Mesenchymal stem cell (in vitro differentiated cells and primary cell): Measurements from ENCODE around the gene PEF1.

ENCODE experiments used
- DNase-seq: peaks from one replicate; pipeline ENCODE4 v3.0.0-alpha.2; 2013
- H2AFZ ChIP-seq: one replicate; pipeline ENCODE4 v1.6.1; 2013; ENCODE audit warnings: low read depth, mild to moderate bottlenecking, control low read depth, inconsistent platforms, low read length, moderate library complexity
- H2AK5ac ChIP-seq: 2 replicates; pipeline ENCODE4 v1.6.1; 2013; ENCODE audit warnings: low read length, moderate library complexity, mild to moderate bottlenecking, inconsistent platforms; ENCODE audit not compliant: severe bottlenecking
- H2BK120ac ChIP-seq: one replicate; pipeline ENCODE4 v1.6.1; 2013; ENCODE audit warnings: low read depth, mild to moderate bottlenecking, inconsistent platforms, low read length, moderate library complexity
- H2BK12ac ChIP-seq, 2 experiments: one replicate each; pipeline ENCODE4 v1.6.1; 2013; ENCODE audit warnings: inconsistent platforms in 2 of 2, low read length in 2 of 2, mild to moderate bottlenecking in 2 of 2, moderate library complexity in 2 of 2, control low read depth in 1 of 2
- H2BK15ac ChIP-seq: one replicate; pipeline ENCODE4 v1.6.1; 2013; ENCODE audit warnings: mild to moderate bottlenecking, low read depth, inconsistent platforms; ENCODE audit not compliant: poor library complexity, severe bottlenecking
- H2BK5ac ChIP-seq: 2 replicates; pipeline ENCODE4 v1.6.1; 2013; ENCODE audit warnings: low read depth, mild to moderate bottlenecking, low read length, control low read depth, inconsistent platforms; ENCODE audit not compliant: poor library complexity, severe bottlenecking
- H3K14ac ChIP-seq, 2 experiments: one replicate each; pipeline ENCODE4 v1.6.1; 2013; ENCODE audit warnings: inconsistent platforms in 2 of 2, low read length in 2 of 2, control low read depth in 1 of 2, mild to moderate bottlenecking in 1 of 2, moderate library complexity in 1 of 2
- H3K18ac ChIP-seq, 2 experiments: one replicate each; pipeline ENCODE4 v1.6.1; 2013; ENCODE audit warnings: inconsistent platforms in 2 of 2, low read length in 2 of 2, control low read depth in 1 of 2, low read depth in 1 of 2, mild to moderate bottlenecking in 1 of 2
- H3K23ac ChIP-seq, 2 experiments: one replicate each; pipeline ENCODE4 v1.6.1; 2013; ENCODE audit warnings: inconsistent platforms in 2 of 2, low read length in 2 of 2, mild to moderate bottlenecking in 2 of 2, moderate library complexity in 2 of 2, control low read depth in 1 of 2
- H3K27ac ChIP-seq: 2 replicates; pipeline ENCODE4 v1.5.1; 2013; ENCODE audit warnings: mild to moderate bottlenecking, moderate library complexity, low read length, control low read depth, inconsistent platforms; ENCODE audit not compliant: poor library complexity, severe bottlenecking
- H3K27me3 ChIP-seq, 2 experiments: 2 replicates each; pipeline versions ENCODE4 v1.6.1 to v1.7.0; 2013; ENCODE audit warnings: low read length in 2 of 2, mild to moderate bottlenecking in 2 of 2, moderate library complexity in 2 of 2, control low read depth in 1 of 2, inconsistent platforms in 1 of 2; ENCODE audit not compliant: control insufficient read depth in 1 of 2, insufficient read depth in 1 of 2
- H3K36me3 ChIP-seq, 2 experiments: 2 replicates each; pipeline versions ENCODE4 v1.6.1 to v1.7.0; 2013; ENCODE audit warnings: low read length in 2 of 2, control low read depth in 1 of 2, inconsistent platforms in 1 of 2, low read depth in 1 of 2, mild to moderate bottlenecking in 1 of 2; ENCODE audit not compliant: insufficient read depth in 2 of 2, control insufficient read depth in 1 of 2
- H3K4ac ChIP-seq, 2 experiments: one replicate each; pipeline ENCODE4 v1.6.1; 2013; ENCODE audit warnings: inconsistent platforms in 2 of 2, low read length in 2 of 2, mild to moderate bottlenecking in 2 of 2, moderate library complexity in 2 of 2, control low read depth in 1 of 2, low read depth in 1 of 2
- H3K4me1 ChIP-seq: 2 replicates; pipeline ENCODE4 v1.6.1; 2013; ENCODE audit warnings: low read depth, low read length, control low read depth; ENCODE audit not compliant: control insufficient read depth, insufficient read depth
- H3K4me2 ChIP-seq: 2 replicates; pipeline ENCODE4 v1.6.1; 2013; ENCODE audit warnings: low read length, mild to moderate bottlenecking, inconsistent platforms; ENCODE audit not compliant: poor library complexity, severe bottlenecking
- H3K4me3 ChIP-seq, 2 experiments: 2 replicates each; pipeline versions ENCODE4 v1.5.1 to v1.7.0; 2013; ENCODE audit warnings: low read length in 2 of 2, mild to moderate bottlenecking in 2 of 2, control low read depth in 1 of 2, low read depth in 1 of 2; ENCODE audit not compliant: insufficient read depth in 1 of 2
- H3K79me1 ChIP-seq: replicated peaks from 2 replicates; pipeline ENCODE4 v1.6.1; 2013; ENCODE audit warnings: mild to moderate bottlenecking, control low read depth, low read length, inconsistent platforms; ENCODE audit not compliant: poor library complexity, severe bottlenecking
- H3K9ac ChIP-seq: 2 replicates; pipeline ENCODE4 v1.7.0; 2013; ENCODE audit warnings: mild to moderate bottlenecking, low read length, moderate library complexity
- H3K9me3 ChIP-seq: 2 replicates; pipeline ENCODE4 v1.7.0; 2013; ENCODE audit warnings: mild to moderate bottlenecking, low read length; ENCODE audit not compliant: control insufficient read depth
- H4K8ac ChIP-seq: one replicate; pipeline ENCODE4 v1.6.1; 2013; ENCODE audit warnings: inconsistent platforms, mild to moderate bottlenecking, low read length, moderate library complexity
- H4K91ac ChIP-seq: one replicate; pipeline ENCODE4 v1.6.1; 2013; ENCODE audit warnings: mild to moderate bottlenecking, low read length, inconsistent platforms
- WGBS: methylation state at CpG from one replicate; pipeline ENCODE4 v1.1.7; 2013; ENCODE audit warnings: mixed read lengths; 5-methylcytosine and 5-hydroxymethylcytosine counted together

PEF1 gene

DNA sequence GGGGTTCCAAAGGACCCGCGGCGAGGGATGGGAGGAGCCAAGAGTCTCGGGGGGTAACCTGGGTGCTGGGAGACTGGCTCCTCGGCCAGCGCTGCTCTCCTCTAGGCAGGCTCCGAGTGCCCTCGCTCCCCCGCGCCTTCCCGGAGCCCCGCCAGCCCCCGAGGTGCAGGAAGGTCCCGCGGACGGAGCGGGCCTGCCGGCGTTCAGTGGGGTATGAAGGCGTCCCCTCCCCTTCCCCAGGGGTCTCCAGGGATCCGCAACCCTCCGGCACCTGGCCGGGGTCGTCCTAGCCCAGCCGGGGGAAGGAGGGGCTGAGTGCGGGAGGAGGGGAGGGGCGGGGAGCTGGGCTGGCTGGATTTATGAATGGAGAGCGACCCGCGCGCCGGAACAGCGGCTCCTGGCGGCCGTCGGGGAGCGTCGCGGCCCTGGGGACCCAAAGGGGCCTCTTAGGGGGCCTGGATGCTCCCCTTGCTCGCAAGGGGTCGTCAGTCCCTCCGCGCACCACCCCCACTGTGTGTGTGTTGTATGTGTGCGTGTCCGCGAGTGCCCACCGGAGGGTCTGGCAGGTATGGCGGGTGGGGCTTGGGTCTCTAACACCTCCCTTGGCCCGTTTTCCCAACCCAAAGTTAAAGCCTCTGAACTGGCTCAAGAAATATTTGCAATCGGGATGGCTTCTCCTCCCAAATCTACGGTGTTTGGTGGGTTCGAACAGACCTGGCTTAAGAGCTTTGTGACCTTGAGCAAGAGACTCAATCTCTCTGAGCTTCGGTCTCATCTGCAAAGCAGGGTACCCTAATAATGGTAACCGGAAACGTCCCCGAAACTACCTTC is 26.5 kb downstream of the PEF1 start:
- no peak overlapping the region for H4K91ac ChIP-seq
- H4K8ac ChIP-seq: no peak overlapping the region
- peak overlapping the region; percentile 18 for H2BK15ac ChIP-seq
- peak overlapping the region in 1 of 2 experiments; percentile 56 for H3K14ac ChIP-seq
- no peak overlapping the region for H2AK5ac ChIP-seq
- H2AFZ ChIP-seq: no peak overlapping the region
- H3K27ac ChIP-seq: no peak overlapping the region
- peaks cover 31 to 34% of the 10 kb centered on the region in 2 experiments for H3K27me3 ChIP-seq
- peaks cover 20% of the 10 kb centered on the region for H3K4me1 ChIP-seq
- no peaks in the 10 kb centered on the region for H3K79me1 ChIP-seq
- H3K18ac ChIP-seq: no peak overlapping the region
- no peak overlapping the region for H3K4ac ChIP-seq
- no peak overlapping the region for H3K23ac ChIP-seq
- H2BK5ac ChIP-seq: no peak overlapping the region
- no peak overlapping the region for H2BK120ac ChIP-seq
- H3K4me2 ChIP-seq: peak overlapping the region; percentile 92
- H3K36me3 ChIP-seq: peaks cover 0 to 5% of the 10 kb centered on the region in 2 experiments
- peak; percentile 50 for DNase-seq
- peak overlapping the region; percentile 49 for H3K9ac ChIP-seq
- no peaks in the 10 kb centered on the region for H3K9me3 ChIP-seq
- H3K4me3 ChIP-seq: peak overlapping the region; percentile 56 to 72
- 14% methylated on average over 47 of the region's 56 CpGs for WGBS
- peak overlapping the region in 1 of 2 experiments; percentile 55 for H2BK12ac ChIP-seq

DNA sequence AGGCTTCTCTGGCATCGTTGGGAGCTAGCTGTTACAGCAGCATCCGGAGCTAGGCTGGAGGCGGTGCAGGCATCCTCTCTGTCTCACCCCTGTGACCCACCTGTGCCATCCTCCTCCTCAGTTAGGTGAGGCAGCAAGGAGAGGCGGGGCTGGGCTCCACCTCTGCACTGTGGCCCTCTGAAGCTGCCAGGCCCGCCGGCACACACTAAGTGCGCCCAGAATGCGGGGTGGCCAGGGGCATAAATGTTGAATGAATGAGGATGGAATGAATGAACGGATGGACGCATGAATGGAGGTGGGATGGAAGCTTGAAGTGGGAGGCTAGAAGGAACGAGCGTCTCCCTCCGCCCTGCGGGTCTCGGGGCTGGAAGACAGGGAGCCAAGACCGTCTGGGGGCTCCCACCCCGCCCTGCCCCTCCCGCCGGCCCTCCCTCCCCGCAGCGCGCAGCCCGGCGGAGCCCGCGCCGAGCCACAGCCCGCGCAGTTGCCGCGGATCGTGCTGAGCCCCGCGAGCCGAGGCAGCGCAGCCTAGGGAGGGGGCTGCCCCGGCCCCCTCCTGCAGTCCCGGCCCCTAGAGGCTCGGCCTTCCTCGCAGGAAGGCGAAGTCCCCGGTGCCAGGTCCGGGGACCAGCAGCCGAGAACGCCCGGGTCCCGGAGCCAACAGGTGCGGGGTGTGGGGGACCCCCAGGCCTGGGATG is 27.3 kb downstream of the PEF1 start, which contains the start of gene HCRTR1:
HCRTR1 (plus strand) TSS at position 472 of the 698 bp plus-strand sequence. CDS start 1,504 bp downstream, outside the sequence.
- H3K79me1 ChIP-seq: no peaks in the 10 kb centered on the region
- H2AK5ac ChIP-seq: no peak within 1 kb of the TSS
- H3K36me3 ChIP-seq: peaks cover 0 to 5% of the 10 kb centered on the region in 2 experiments
- H3K4me3 ChIP-seq: peak within 1 kb of the TSS; percentile 56 to 72
- no peak within 1 kb of the TSS for H2BK5ac ChIP-seq
- H4K8ac ChIP-seq: no peak within 1 kb of the TSS
- peak within 1 kb of the TSS in 1 of 2 experiments; percentile 56 for H3K14ac ChIP-seq
- H3K4ac ChIP-seq: no peak within 1 kb of the TSS
- H2AFZ ChIP-seq: no peak within 1 kb of the TSS
- H2BK12ac ChIP-seq: peak within 1 kb of the TSS in 1 of 2 experiments; percentile 55
- no peak for DNase-seq
- no peak within 1 kb of the TSS for H4K91ac ChIP-seq
- H3K23ac ChIP-seq: no peak within 1 kb of the TSS
- H3K27ac ChIP-seq: no peak within 1 kb of the TSS
- H2BK120ac ChIP-seq: no peak within 1 kb of the TSS
- peaks cover 20% of the 10 kb centered on the region for H3K4me1 ChIP-seq
- peak within 1 kb of the TSS; percentile 92 for H3K4me2 ChIP-seq
- H3K27me3 ChIP-seq: peaks cover 31 to 34% of the 10 kb centered on the region in 2 experiments
- peak within 1 kb of the TSS; percentile 49 for H3K9ac ChIP-seq
- H3K9me3 ChIP-seq: no peaks in the 10 kb centered on the region
- no peak within 1 kb of the TSS for H3K18ac ChIP-seq
- peak within 1 kb of the TSS; percentile 18 for H2BK15ac ChIP-seq
- WGBS: 11% methylated on average over 45 of the region's 48 CpGs

DNA sequence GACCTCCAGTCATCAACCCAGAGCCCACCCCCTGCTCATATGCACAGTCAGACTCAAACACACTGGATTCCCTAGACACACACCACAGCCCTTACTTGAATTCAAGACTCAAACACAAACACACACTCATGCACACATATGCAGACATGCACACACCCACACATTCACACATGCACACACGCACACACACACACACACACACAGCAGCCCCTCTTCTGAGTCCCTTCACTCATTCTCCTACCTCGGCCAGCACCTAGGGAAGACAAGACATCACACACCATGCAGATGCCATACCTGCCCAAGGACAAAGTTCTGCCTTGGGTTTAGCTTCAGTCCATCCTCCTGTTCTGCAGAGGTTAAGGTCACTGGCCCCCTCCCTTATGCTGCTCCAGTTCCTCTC is 28.7 kb downstream of the PEF1 start:
- H2BK120ac ChIP-seq: no peak overlapping the region
- H2BK15ac ChIP-seq: no peak overlapping the region
- H4K91ac ChIP-seq: no peak overlapping the region
- no peak overlapping the region for H4K8ac ChIP-seq
- no peak for DNase-seq
- peaks cover 20% of the 10 kb centered on the region for H3K4me1 ChIP-seq
- 59% methylated on average over 2 of the region's 2 CpGs for WGBS
- no peak overlapping the region for H3K9ac ChIP-seq
- H3K79me1 ChIP-seq: no peaks in the 10 kb centered on the region
- H3K23ac ChIP-seq: no peak overlapping the region
- peaks cover 0 to 4% of the 10 kb centered on the region in 2 experiments for H3K36me3 ChIP-seq
- H3K4ac ChIP-seq: no peak overlapping the region
- H3K27me3 ChIP-seq: peaks cover 31 to 34% of the 10 kb centered on the region in 2 experiments
- H3K27ac ChIP-seq: no peak overlapping the region
- H3K18ac ChIP-seq: no peak overlapping the region
- no peak overlapping the region for H3K14ac ChIP-seq
- H2BK5ac ChIP-seq: no peak overlapping the region
- H2AFZ ChIP-seq: no peak overlapping the region
- no peak overlapping the region for H3K4me3 ChIP-seq
- no peaks in the 10 kb centered on the region for H3K9me3 ChIP-seq
- H2AK5ac ChIP-seq: no peak overlapping the region
- H3K4me2 ChIP-seq: no peak overlapping the region
- H2BK12ac ChIP-seq: no peak overlapping the region

DNA sequence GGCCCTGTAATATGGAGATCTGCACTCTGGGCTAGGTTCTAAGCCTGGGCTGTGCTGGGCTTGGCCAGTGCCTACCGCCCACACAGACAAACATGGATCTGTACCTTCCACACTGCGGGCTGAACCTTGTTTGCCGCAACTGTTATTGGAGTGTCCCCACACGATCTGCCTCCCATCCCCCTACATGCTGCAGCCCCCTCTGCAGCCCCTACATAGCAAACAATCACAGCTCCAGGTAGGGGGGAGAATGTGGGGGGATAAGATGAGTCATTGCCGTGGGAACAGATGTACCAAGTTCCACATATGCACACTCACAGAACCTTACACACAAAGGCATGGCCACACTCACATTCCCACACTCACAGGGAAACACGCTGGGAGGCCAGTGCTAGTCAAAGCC is 29.3 kb downstream of the PEF1 start:
- no peak overlapping the region for H2BK15ac ChIP-seq
- no peak overlapping the region for H2AFZ ChIP-seq
- H2BK5ac ChIP-seq: no peak overlapping the region
- no peak for DNase-seq
- no peak overlapping the region for H2BK120ac ChIP-seq
- no peak overlapping the region for H2AK5ac ChIP-seq
- H3K9me3 ChIP-seq: no peaks in the 10 kb centered on the region
- H3K27me3 ChIP-seq: peaks cover 31 to 38% of the 10 kb centered on the region in 2 experiments
- no peak overlapping the region for H3K4me3 ChIP-seq
- H3K4ac ChIP-seq: no peak overlapping the region
- no peak overlapping the region for H3K9ac ChIP-seq
- no peak overlapping the region for H3K14ac ChIP-seq
- peaks cover 20% of the 10 kb centered on the region for H3K4me1 ChIP-seq
- no peak overlapping the region for H3K18ac ChIP-seq
- H4K91ac ChIP-seq: no peak overlapping the region
- H3K27ac ChIP-seq: no peak overlapping the region
- H2BK12ac ChIP-seq: no peak overlapping the region
- H4K8ac ChIP-seq: no peak overlapping the region
- H3K23ac ChIP-seq: no peak overlapping the region
- H3K79me1 ChIP-seq: no peaks in the 10 kb centered on the region
- no peak overlapping the region for H3K4me2 ChIP-seq
- WGBS: 97% methylated on average over 3 of the region's 6 CpGs
- H3K36me3 ChIP-seq: no peaks in the 10 kb centered on the region
